Middle frontal gyrus (tissue), 1 donor: ENCODE data around the gene MIEN1.
"Not testable (repeated sequence)": the region's sequence is repeated elsewhere in the genome, so short reads cannot be mapped to it uniquely, and the experiment has no call there.

Source experiments
- DNase-seq: peaks from one replicate; pipeline ENCODE4 v3.0.0-alpha.2; 2015; ENCODE audit warnings: low spot score; ENCODE audit errors: extremely low spot score

MIEN1 gene

DNA sequence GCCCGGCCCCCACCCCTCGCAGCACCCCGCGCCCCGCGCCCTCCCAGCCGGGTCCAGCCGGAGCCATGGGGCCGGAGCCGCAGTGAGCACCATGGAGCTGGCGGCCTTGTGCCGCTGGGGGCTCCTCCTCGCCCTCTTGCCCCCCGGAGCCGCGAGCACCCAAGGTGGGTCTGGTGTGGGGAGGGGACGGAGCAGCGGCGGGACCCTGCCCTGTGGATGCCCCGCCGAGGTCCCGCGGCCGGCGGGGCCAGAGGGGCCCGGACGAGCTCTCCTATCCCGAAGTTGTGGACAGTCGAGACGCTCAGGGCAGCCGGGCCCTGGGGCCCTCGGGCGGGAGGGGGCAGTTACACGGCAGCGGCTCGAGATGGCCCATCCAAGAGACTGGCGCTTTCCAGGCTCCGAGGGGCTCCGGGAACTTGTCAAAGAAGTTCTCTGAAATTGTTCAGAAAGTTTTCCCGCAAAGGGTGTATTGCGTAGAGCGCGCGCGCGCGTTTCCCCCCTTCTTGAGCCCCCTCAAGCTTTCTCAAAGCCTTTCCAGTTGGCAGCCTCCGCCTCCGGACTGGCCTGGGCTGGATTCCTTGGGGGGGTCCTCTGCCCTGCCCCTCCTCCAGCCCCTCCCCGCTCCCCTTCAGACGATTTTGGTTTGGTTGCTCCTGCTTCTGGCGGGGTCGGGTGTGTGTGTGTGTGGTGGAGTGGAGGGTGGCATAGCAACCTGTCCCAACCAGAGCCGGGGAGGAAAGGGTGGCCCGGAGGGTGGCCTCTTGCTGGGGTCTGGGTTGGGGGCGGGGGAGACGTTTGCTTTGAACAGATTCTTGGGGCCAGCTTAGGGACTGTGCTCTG is 30.0 kb downstream of the MIEN1 start:
- DNase-seq: no peak

DNA sequence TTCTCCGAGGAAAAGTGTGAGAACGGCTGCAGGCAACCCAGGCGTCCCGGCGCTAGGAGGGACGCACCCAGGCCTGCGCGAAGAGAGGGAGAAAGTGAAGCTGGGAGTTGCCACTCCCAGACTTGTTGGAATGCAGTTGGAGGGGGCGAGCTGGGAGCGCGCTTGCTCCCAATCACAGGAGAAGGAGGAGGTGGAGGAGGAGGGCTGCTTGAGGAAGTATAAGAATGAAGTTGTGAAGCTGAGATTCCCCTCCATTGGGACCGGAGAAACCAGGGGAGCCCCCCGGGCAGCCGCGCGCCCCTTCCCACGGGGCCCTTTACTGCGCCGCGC is 30.5 kb downstream of the MIEN1 start, which contains the start of gene ERBB2:
Gene ERBB2, plus strand, starts transcription at position 247 of the 330 bp plus-strand sequence. CDS start 175 bp downstream, outside the sequence.
- no peak for DNase-seq

DNA sequence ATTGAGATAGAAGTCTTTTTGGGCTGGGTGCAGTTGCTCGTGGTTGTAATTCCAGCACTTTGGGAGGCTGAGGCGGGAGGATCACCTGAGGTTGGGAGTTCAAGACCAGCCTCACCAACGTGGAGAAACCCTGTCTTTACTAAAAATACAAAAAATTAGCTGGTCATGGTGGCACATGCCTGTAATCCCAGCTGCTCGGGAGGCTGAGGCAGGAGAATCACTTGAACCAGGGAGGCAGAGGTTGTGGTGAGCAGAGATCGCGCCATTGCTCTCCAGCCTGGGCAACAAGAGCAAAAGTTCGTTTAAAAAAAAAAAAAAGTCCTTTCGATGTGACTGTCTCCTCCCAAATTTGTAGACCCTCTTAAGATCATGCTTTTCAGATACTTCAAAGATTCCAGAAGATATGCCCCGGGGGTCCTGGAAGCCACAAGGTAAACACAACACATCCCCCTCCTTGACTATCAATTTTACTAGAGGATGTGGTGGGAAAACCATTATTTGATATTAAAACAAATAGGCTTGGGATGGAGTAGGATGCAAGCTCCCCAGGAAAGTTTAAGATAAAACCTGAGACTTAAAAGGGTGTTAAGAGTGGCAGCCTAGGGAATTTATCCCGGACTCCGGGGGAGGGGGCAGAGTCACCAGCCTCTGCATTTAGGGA is 31.0 kb downstream of the MIEN1 start:
- DNase-seq: not testable (repeated sequence)

DNA sequence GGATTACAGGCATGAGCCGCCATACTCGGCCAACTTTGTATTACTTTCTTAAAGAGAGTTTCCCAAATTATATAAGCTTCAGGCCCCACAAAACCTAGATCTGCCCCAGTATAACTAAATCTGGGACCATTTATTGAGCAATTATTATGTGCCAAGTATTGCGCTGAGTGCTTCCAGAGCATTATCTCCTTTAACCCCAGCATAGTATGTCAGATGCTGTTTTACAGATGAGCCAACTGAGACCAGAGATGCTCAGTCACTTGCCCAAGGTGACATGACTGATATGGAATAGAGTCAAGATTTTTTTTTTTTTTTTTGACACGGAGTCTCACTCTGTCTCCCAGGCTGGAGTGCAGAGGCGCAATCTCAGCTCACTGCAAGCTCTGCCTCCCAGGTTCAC is 32.4 kb downstream of the MIEN1 start:
- DNase-seq: no peak

DNA sequence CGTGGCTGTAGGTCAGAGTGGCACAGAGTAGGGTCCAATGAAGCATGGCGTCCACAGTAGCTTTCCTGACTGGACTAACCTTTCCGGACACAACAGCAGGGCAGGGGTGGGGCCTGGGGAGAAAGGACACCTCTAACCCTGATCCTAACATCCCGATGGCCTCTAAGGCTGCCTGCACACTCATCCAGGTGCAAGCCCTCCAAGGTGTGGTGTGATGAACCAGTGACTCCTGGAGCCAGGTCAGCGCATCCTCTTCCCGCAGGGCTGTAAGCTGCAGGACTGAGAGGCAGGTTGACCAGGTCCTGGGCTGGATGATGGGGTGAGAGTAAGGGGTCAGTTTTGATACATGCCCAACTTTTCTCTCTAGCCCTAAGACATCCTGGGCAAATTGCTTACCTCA is 33.6 kb downstream of the MIEN1 start:
- DNase-seq: no peak

DNA sequence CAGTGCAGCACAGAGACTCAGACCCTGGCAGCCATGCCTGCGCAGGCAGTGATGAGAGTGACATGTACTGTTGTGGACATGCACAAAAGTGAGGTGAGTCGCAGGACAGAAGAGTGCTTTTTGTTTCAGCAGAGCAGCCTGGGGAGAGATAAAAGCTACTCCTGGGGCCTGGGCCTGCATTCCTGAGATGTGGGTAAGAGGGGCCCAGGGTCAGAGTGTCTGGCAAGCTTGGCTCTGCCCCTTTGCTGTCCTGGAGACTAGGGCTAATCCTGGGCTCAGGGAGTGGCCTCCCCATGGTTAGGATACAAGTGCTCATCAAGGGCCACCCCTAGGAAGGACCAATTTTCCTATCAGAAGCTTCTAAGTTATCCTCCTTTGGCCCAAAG is 35.2 kb downstream of the MIEN1 start:
- no peak for DNase-seq

DNA sequence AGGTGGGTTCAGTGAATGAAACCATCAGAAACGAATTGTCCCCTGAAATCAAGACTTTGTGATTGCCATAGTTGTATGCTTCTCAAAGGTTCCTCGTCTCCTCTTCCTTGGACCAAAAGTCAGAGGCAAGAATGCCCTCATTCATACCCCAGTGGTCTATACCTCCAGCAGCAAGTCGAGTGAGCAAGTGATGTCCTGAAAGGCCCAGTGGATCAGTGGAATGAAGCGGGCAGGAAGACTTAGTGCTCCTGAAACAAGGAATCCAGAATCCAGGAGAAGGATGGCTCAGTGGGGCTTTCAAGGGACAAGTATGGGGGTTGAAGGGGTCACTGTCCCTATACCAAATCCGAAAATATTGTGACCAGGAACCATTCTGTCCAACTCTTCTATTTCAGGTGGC is 35.7 kb downstream of the MIEN1 start:
- no peak for DNase-seq

DNA sequence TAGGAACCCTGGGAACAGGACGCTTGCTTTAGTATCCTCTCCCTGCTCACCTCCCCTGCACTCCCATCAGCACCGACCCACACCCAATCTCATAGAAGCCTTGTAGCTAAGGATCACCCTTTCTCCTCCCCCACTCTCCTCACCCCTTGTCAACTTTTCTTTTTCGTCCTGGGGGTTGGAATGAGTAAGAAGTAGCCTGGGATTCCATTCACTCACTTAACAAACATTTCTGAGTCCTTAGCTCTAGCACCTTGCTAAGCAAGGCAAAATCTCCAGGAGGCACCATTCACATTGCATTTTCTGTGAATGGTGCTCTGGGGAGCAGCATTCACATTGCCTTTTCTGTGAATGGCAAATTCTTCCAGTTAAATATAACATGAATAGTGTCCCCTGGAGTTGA is 41.4 kb downstream of the MIEN1 start:
- DNase-seq: no peak

DNA sequence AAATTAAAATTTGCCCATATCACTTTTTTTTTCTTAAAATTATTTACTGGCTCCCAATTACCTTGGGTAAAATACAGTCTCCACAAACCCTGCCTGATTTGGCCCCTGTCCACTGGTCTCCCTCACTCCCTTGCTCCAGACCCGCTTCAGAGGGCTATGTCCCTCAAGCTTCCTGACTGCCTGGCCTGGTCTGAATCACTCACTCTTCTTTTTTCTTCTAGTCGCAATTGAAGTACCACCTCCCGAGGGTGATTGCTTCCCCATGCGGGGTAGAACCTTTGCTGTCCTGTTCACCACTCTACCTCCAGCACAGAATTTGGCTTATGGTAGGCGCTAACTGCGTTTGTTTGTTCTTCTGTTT is 41.9 kb downstream of the MIEN1 start:
- no peak for DNase-seq

DNA sequence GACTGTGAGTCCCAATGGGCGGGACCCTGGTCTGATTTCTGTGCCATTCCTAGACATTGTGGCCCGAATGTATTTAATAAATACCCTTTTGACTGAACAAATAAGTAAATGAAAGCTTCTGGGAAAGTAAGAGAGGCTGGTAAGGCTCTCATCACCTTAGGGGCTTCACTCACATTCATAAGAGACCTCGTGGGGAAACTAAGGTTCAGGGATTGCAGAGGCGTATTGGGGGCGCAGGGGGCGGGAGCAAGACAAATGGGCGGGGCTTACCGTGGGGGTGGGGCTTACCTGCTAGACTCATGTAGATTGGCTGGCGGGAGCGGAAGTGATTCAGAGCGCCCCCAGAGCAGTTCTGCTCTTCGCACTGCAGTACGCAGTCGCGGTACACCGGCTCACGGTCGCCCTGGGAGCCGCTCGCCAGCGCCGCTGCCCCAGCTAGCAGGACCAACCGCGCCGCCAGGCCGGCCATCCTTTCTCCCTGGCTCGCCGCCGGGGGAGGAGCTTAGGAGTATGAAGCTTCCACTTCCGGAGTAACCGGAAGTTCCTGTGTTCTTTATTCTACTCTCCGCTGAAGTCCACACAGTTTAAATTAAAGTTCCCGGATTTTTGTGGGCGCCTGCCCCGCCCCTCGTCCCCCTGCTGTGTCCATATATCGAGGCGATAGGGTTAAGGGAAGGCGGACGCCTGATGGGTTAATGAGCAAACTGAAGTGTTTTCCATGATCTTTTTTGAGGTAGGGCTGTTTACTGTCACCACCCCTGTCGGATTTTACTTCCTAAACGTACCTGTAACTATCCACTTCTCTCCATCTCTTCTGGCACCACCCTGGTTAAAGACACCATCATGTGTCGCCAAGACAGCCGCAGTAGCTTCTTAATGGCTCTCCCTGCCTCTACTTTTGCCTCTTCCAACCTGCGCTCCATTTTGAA is 42.5 kb downstream of the MIEN1 start, which contains the start of gene PGAP3:
Gene PGAP3, minus strand, starts transcription at position 512 of the 929 bp plus-strand sequence. Its CDS starts 43 bp downstream, at position 469.
- peak; percentile 81 for DNase-seq

DNA sequence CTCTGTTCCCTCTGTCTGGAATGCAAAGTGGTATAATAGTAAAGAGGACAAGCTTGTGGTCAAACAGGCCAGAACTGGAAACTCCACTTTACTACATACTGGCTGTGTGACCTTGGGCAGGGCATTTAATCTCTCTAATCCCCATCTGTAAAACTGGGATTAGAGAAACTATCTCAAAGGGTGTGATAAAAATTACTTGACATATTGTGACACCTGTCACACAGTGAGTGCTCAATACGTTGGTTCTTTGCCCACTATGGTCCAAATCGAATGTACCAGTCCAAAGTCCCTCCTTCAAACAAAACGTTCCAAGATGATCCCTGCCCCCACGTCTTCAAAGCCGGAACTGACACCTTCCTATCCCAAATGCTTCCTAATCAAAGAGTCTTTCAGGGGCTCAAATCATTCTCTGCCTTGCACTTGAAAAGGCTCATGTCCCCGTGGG is 43.2 kb downstream of the MIEN1 start:
- no peak for DNase-seq

DNA sequence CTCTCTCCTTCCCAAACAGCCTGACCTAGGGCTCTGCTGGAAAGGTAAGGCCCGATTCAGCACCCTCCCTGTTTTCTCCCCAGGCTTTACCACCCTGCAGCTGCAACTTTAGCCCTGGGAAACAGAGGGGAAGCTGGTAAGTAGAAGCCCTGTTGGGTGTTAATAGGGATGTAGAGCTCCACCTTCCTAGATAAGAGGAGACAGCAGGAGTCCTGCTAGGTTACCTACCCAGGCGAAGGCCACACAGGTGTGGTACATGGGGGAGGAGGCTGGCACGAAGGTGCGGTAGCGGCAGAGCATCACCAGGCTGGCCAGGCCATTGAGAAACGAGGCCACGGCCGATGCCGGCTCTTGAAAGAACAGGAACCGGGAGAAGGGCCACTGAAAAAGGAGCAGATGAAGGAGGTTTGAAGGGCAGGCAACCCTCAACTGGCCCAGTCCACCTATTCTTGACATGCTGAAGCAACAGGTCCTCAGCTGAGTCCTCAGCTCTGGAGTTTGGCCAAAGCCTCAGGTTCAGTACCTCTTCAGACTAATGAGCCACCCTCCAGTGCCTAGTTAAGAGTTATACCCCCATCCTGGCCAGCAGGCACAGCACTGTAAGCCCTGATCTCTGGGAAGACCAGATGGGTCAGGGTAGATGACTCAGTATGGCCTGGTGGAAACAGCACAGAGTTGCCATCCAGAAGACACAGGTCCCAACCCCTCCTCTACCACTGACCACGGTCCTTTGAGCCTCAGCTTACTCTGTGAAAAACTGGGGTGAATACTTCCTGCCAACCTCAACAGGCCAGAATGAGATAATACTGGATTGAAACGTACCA is 45.8 kb downstream of the MIEN1 start:
- no peak for DNase-seq

DNA sequence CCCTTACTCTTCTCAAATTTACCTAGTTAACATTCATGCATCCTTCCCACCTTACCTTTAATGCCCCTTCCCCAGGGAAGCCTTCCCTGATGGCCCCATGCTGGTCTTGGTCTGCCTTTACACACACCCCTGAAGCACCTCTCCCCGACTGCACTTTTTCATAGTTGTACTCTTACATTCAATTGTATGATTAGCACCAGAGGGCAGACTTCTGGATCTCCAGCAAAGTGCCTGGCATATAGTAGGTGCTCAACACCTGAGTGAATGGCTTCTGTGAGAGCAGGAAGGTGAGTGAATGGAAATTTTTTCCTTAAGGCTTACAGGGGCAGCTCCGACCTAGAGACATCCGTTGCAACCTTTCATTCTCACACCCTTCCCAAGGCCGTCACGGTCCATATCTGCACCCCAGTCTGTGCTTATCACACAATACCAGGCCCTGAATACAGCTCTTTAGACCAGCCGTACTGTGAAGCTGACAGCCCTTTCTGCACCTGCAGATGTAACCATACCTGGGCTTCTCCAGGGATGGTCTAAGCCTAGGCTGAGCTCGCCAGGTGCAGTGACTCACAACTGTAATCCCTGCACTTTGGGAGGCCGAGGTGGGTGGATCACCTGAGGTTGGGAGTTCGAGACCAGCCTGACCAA is 46.9 kb downstream of the MIEN1 start:
- no peak for DNase-seq

DNA sequence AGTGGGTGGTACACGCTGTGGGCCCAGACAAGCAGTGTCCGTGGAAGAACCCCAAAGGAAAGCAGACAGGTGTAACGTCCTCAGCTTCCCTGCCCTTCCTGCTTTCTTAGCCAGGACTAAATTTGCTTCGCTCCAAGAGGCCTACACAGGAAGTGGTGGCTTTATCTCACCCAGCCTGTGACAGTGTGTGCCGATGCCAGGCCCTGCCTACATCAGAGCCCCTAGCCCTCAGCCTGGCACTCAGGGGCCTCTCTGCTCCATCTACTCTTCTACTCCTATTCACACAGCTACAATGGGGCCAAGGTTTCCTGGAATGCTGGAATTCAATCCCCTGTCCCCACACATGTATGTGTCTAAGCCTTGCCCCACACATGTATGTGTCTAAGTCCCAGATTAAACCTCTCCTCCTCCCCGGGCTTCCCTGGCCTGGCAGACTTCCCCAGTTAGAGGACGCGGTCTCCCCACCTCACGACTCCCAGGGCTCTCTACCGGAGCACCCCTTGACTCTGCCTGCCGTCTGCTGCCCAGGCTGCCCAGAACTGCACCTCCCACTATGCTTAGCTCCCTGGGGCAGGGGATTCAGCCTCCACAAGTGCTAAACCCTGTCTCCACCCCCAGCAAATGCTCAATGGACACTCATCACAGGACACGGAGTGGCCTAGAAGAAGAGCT is 50.7 kb downstream of the MIEN1 start:
- no peak for DNase-seq
